Large intestine (tissue), 3 donors: ENCODE results near the gene PLK3. TPM values are rescaled to one million over a fixed set of nuclear protein-coding genes. Genes with fewer than 3 reads are reported as not detected.
A peak's percentile ranks its signal among the peaks of the same experiment; 100 is the strongest.
"Not testable (repeated sequence)": the region's sequence is repeated elsewhere in the genome, so short reads cannot be mapped to it uniquely, and the experiment has no call there.

Source experiments
- DNase-seq, 2 donors: peaks; one replicate each; pipeline versions ENCODE4 v3.0.0 to v3.0.0-alpha.2; 2013
- H3K27ac ChIP-seq: one replicate; pipeline ENCODE4 v1.5.1; 2013; ENCODE audit warnings: low read length
- H3K27me3 ChIP-seq: 2 replicates; pipeline ENCODE4 v1.6.1; 2013; ENCODE audit warnings: low read length; ENCODE audit not compliant: control insufficient read depth, insufficient read depth
- H3K36me3 ChIP-seq: 2 replicates; pipeline ENCODE4 v1.6.1; 2013; ENCODE audit warnings: low read length; ENCODE audit not compliant: control insufficient read depth, insufficient read depth
- H3K4me1 ChIP-seq: one replicate; pipeline ENCODE4 v1.6.1; 2013; ENCODE audit warnings: low read length; ENCODE audit not compliant: control insufficient read depth, insufficient read depth
- H3K4me3 ChIP-seq: one replicate; pipeline ENCODE4 v1.5.1; 2013; ENCODE audit warnings: low read length
- H3K9me3 ChIP-seq: one replicate; pipeline ENCODE4 v1.6.1; 2013; ENCODE audit warnings: mild to moderate bottlenecking, low read depth, low read length, moderate library complexity; ENCODE audit not compliant: control insufficient read depth
- WGBS: methylation state at CpG from one replicate; pipeline ENCODE4 v1.1.5; 2013; ENCODE audit warnings: low lambda C conversion rate; ENCODE audit not compliant: insufficient coverage; 5-methylcytosine and 5-hydroxymethylcytosine counted together
- polyA plus RNA-seq: library from polyadenylated mRNA; unstranded; fragments of 120-200 nt; gene quantifications from one replicate; pipeline ENCODE4 v1.2.1, GENCODE V29; 2013

The PLK3 gene
- polyA plus RNA-seq, 1 donor = 16.4 TPM

DNA sequence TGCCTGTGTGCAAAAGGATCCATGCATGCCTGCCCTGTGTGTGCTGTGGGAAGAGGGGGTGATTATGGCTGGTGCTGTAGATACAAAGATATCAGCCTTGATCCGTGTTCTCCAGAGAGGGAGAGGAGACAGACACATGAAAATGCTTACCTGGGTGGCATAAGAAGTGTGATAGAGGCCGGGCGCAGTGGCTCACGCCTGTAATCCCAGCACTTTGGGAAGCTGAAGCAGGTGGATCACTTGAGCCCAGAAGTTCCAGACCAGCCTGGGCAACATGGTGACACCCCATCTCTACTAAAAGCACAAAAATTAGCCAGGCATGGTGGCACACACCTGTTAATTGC, 10.6 kb downstream of the PLK3 start:
- H3K27me3 ChIP-seq, H3K4me3 ChIP-seq, H3K9me3 ChIP-seq, H3K27ac ChIP-seq, H3K36me3 ChIP-seq, DNase-seq: not testable (repeated sequence)
- H3K4me1 ChIP-seq = peaks cover 52% of the 10 kb centered on the region
- WGBS = no CpG with 5 or more reads among the region's 4 CpGs

DNA sequence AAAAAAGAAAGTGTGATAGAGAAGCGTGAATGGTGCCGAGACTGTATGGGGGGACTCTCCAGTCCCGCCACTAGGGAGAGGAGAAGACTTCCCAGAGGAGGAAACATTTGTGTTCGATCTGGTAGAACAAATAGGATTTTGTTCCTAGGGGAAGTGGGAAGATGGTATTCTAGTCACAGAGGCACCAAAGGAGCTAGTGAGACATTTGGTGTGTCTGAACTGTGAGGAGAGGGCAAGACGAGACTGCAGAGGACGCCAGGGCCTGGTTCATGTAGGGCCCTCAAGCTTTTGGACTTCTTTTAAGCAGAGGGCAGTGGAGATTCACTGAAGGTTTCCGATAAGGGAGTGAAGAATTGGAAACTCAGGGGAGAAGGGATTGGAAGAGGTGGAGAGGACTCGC, 11.1 kb downstream of the PLK3 start:
- peaks cover 52% of the 10 kb centered on the region for H3K4me1 ChIP-seq
- H3K27ac ChIP-seq = no peak overlapping the region
- H3K27me3 ChIP-seq = no peaks in the 10 kb centered on the region
- H3K36me3 ChIP-seq = peaks cover 5% of the 10 kb centered on the region
- 90% methylated on average over 2 of the region's 8 CpGs for WGBS
- DNase-seq = no peak
- no peak overlapping the region for H3K4me3 ChIP-seq
- no peaks in the 10 kb centered on the region for H3K9me3 ChIP-seq

DNA sequence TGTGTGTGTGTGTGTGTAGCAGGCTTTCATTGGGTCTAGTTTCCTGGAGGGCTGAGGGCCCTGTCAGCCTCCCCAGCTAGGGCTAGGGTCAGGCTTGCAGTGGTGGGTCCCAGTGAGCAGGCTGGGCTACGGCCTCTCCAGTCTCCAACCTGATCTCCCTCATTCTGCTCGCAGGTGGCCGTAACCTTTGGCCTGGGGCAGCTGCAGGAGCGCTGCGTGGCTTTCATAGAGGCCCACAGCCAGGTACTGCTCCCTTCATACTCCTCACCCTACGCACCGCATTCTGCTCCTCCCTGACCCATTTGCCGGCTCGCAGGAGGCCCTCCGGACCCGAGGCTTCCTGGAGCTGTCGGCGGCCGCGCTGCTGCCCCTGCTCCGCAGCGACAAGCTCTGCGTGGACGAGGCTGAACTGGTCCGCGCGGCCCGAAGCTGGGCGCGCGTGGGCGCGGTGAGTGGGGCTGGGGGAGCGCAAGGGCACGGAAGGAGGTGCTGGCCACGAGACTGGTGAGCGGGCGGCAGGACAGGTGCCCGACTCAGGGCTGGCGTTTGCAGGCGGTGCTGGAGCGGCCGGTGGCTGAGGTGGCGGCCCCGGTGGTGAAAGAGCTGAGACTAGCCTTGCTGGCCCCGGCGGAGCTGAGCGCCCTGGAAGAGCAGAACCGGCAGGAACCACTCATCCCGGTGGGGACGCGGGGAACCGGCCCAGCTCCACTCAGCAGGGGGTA, 12.8 kb downstream of the PLK3 start:
- H3K9me3 ChIP-seq = no peaks in the 10 kb centered on the region
- no peaks in the 10 kb centered on the region for H3K27me3 ChIP-seq
- peak overlapping the region; percentile 79 for H3K27ac ChIP-seq
- peak overlapping the region; percentile 55 for H3K4me3 ChIP-seq
- peak in 1 of 2 donors; percentile 59 for DNase-seq
- H3K4me1 ChIP-seq = peaks cover 36% of the 10 kb centered on the region
- no CpG with 5 or more reads among the region's 48 CpGs for WGBS
- H3K36me3 ChIP-seq = no peaks in the 10 kb centered on the region

DNA sequence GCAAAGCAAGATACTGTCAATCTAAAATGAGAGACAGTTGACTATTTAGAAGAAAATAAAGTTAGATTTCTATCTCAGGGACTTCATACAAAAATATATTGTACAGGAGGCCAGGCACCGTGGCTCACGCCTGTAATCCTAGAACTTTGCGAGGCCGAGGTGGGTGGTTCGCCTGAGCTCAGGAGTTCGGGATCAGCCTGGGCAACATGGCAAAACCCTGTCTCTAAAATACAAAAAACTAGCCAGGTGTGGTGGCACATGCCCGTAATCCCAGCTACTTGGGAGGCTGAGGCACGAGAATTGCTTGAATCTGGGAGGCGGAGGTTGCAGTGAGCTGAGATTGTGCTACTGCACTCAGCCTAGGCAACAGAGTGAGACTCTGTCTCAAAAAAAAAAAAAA, 15.7 kb downstream of the PLK3 start:
- H3K4me1 ChIP-seq = peaks cover 17% of the 10 kb centered on the region
- H3K27me3 ChIP-seq, H3K9me3 ChIP-seq, DNase-seq, H3K27ac ChIP-seq, H3K36me3 ChIP-seq, H3K4me3 ChIP-seq: not testable (repeated sequence)
- no CpG with 5 or more reads among the region's 9 CpGs for WGBS

DNA sequence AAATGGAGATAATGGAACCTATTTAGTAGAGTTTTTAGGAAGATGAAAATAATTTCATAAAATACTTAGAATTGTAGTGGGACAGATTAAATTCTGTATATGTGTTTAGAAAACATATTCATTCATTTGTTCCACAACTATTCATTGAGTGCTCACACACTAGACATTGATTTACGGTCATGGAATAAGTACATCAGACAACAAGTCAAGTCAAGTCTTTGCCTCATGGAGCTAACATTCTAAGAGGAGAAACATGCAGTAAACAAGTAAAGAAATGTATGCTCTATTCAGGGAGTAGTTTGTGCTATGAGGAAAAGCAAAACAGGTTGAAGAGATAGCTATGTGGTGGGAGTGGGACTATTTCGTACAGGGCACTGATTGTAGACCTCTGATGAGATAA, 17.1 kb downstream of the PLK3 start:
- H3K36me3 ChIP-seq = no peaks in the 10 kb centered on the region
- no peak overlapping the region for H3K27ac ChIP-seq
- DNase-seq = no peak
- no peak overlapping the region for H3K4me3 ChIP-seq
- H3K4me1 ChIP-seq = peaks cover 17% of the 10 kb centered on the region
- no CpG with 5 or more reads among the region's 2 CpGs for WGBS
- H3K27me3 ChIP-seq = no peaks in the 10 kb centered on the region
- H3K9me3 ChIP-seq = no peaks in the 10 kb centered on the region

DNA sequence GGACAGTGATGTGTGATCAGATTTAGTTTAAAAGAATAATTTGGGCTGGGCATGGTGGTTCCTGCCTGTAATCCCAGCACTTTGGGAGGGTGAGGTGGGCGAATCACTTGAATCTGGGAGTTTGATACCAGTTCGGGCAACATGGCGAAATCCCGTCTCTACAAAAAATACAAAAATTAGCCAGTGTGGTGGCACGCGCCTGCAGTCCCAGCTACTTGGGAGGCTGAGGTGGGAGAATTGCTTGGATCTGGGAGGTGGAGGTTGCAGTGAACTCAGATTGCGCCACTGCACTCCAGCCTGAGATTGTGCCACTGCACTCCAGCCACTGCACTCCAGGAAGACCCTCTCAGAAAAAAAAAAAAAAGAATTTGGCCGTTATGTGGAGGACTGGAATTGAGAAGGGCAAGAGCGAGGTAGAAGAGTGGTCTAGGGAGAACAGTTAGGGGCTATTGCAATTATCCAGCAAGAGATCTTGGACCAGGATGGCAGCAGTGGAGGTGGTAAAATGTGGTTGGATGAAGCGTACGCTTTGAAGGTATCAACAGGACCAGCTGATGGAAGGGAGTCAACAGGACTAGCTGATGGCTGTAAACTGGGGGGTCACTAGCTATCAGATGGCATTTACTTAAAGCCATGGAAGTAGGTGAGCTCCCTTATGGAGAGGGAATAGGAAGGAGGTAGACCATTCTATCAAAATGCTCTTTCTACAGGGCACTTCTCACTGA, 17.8 kb downstream of the PLK3 start:
- Histone ChIP-seq H3K4me1 (peaks cover 12% of the 10 kb centered on the region), H3K9me3 (no peaks in the 10 kb centered on the region), H3K27me3 (no peaks in the 10 kb centered on the region), H3K27ac (no peak overlapping the region), H3K36me3 (no peaks in the 10 kb centered on the region), H3K4me3 (no peak overlapping the region)
- 88% methylated on average over 2 of the region's 11 CpGs for WGBS
- DNase-seq = no peak

DNA sequence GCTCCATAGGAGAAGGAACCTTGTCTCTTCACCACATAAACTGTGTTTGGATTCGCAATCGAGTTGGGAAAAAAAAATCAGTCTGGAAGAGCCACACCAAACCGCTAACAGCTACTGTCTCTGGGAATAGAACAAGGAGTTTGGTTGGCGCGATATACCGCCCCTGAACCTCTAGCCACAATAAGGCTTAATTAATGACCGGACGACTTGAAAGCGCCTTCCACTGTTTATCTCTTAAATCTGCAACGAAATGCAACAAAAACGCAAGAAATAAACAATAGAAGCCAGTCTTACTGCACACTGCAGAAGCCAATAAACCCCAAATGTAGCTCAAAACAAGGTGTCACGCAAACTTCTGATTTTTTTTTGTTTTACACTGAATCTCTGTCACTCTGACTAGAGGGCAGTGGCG, 19.0 kb downstream of the PLK3 start:
- no peaks in the 10 kb centered on the region for H3K36me3 ChIP-seq
- H3K4me3 ChIP-seq = peak overlapping the region; percentile 56
- no peak for DNase-seq

DNA sequence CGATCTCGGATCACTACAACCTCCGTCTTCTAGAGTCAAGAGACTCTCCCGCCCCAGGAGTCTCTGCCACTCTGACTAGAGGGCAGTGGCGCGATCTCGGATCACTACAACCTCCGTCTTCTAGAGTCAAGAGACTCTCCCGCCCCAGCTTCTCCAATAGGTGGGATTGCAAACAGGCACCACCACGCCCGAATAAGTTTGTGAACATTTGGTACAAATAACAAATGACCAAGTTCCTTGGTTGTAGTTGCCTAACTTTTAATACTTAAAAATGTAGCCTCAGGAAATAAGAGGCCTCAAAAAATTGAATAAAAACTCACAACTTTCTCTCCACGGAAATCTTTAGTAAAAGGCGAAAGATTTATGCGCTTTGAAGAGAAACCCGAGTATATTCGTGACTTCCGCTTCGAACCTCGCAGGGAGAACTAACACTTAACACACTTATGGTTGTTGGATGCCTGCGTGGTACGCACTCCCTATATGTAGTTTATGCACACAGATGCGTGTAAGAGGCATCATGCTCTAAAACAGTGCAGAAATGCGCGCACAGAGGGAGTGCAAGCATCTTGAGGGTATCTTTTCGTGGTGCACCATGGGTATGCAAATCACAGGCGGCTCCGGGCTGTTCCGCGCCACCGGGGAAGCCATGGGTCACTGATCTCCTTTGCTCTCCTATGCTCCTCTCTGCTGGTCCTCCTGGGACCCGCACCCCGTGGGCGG, 19.6 kb downstream of the PLK3 start:
- no peaks in the 10 kb centered on the region for H3K9me3 ChIP-seq
- peak overlapping the region; percentile 56 for H3K4me3 ChIP-seq
- H3K27ac ChIP-seq = peak overlapping the region; percentile 90
- no peaks in the 10 kb centered on the region for H3K36me3 ChIP-seq
- H3K4me1 ChIP-seq = peaks cover 11% of the 10 kb centered on the region
- 0% methylated on average over 2 of the region's 33 CpGs for WGBS
- peak; percentile 83 to 93 for DNase-seq
- H3K27me3 ChIP-seq = no peaks in the 10 kb centered on the region

More for the DNA sequence above, 19.0 kb downstream of the PLK3 start:
- Histone ChIP-seq H3K4me1 (peaks cover 12% of the 10 kb centered on the region), H3K27me3 (no peaks in the 10 kb centered on the region), H3K27ac (peak overlapping the region; percentile 90), H3K9me3 (no peaks in the 10 kb centered on the region)
- WGBS = no CpG with 5 or more reads among the region's 13 CpGs

DNA sequence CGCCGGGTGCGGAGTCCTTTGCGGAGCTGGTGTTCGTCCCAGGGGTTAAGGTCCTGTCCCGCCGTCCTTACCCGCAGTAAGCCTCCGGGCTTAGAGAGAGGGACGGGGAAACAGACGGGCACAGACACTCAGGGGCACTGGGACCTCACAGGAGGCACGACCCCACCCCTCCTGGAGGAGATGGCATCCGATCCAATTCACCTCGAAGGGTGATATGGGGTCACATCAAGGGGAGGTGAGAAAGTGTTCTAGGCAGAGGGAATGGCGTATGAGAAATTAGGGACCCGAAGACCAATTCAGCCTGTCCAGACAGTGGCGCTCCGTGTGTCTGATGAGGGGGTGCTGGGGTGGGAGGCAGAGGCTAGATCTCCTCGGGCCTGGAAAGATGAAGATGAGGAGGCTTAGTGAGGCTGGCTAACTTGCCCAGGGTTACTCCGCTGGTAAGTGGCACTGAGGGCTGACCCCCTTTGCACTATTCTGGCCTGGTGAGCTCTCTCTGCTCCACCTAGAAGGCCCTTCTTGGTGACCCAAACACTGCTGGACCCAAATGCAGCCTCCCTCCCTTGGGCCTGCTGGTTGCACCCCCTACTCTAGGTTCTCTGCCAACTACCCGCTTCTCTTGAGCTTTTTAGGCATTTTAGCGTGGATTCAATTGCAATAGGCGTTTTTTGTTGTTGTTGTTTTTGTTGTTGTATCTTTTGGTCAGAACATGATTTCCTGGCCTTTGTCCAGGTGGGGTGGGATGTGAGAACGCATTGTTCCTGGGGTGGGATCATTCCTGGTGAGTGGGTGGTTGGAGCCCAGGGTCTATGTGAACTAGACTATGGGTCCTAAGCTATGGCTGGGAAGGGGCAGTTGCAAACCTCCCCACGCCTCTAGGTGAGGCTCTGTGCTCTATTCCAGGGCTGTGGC, 20.4 kb downstream of the PLK3 start:
- peak overlapping the region; percentile 56 for H3K4me3 ChIP-seq
- no peaks in the 10 kb centered on the region for H3K9me3 ChIP-seq
- no peak for DNase-seq
- peak overlapping the region; percentile 90 for H3K27ac ChIP-seq
- no peaks in the 10 kb centered on the region for H3K36me3 ChIP-seq
- peaks cover 8% of the 10 kb centered on the region for H3K4me1 ChIP-seq
- no peaks in the 10 kb centered on the region for H3K27me3 ChIP-seq
- WGBS = no CpG with 5 or more reads among the region's 25 CpGs

DNA sequence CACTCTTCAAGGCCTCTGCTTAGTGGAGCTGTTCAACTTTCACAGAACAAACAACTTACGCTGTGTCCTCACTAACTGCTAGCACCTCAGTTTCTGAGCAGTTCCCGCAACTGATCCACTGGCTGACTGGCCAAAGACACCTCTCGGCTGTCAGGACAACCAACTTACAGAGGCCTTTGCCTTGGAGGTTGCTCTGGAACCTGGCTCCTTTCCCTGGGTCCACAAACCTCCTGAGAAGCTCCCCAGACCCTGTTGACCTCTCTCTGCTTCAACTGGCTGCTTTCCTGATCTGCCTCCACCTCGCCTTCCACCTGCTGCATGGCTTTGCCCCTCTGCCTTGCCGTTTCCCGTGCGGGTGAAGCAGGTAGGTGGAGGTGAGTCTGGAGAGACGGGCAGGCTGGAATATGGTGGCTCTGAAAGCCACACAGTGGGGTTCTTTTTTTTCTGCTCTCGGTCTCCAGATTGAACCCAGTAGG, 21.1 kb downstream of the PLK3 start:
- Histone ChIP-seq H3K4me3 (no peak overlapping the region), H3K36me3 (no peaks in the 10 kb centered on the region), H3K9me3 (no peaks in the 10 kb centered on the region), H3K27me3 (no peaks in the 10 kb centered on the region), H3K27ac (no peak overlapping the region), H3K4me1 (peaks cover 14% of the 10 kb centered on the region)
- DNase-seq = no peak
- 80% methylated on average over 1 of the region's 9 CpGs for WGBS
